ENCODE data around the gene USP34. TPM values are rescaled to one million over a fixed set of nuclear protein-coding genes. Genes with fewer than 3 reads are reported as not detected.

Gene USP34
- total and polyA plus RNA-seq, 2 of the 4 experiments (the other 2 are of a cell fraction), result 34.7 to 128 TPM

- Histone ChIP-seq H2AFZ (replicated peaks; ENCODE audit: low read length, poor library complexity) (peak overlapping the region; percentile 19), H2BK120ac (ENCODE audit: low read depth, low read length) (no peak overlapping the region), H4K20me1 (ENCODE audit: insufficient read depth, low read length) (peaks cover 8% of the 10 kb centered on the region; the same call in 1 of the 2 replicates), H3K36me3 (ENCODE audit: control insufficient read depth, insufficient read depth, low read length) (peaks cover 34% of the 10 kb centered on the region), H3K14ac (replicated peaks; ENCODE audit: low read depth, low read length) (peak overlapping the region; percentile 94), H3K4me3 (ENCODE audit: insufficient read depth, low read depth, low read length) (no peak overlapping the region), H3K4ac (ENCODE audit: low read depth, low read length) (peak overlapping the region; percentile 93), H4K5ac (ENCODE audit: low read depth, low read length) (no peak overlapping the region), H2BK15ac (ENCODE audit: low read depth, low read length) (no peak overlapping the region; the same call in 2 of the 3 replicates), H3K23ac (ENCODE audit: low read depth, low read length) (peak overlapping the region; percentile 76; the same call in 1 of the 2 replicates), H3K56ac (ENCODE audit: extremely low read depth, insufficient read depth, low read length) (peak overlapping the region; percentile 8), H3K9me1 (ENCODE audit: insufficient read depth, low read length) (peaks cover 33% of the 10 kb centered on the region), H3K27me3 (ENCODE audit: control insufficient read depth, insufficient read depth, low read length) (no peaks in the 10 kb centered on the region), H3K18ac (ENCODE audit: low read depth, low read length) (no peak overlapping the region), H3K4me1 (ENCODE audit: control insufficient read depth, insufficient read depth, low read length) (peaks cover 28% of the 10 kb centered on the region), H2AK5ac (ENCODE audit: low read depth, low read length) (peak overlapping the region; percentile 54), H2BK20ac (ENCODE audit: low read depth, low read length) (no peak overlapping the region), H3K4me2 (ENCODE audit: low read depth, low read length) (peak overlapping the region; percentile 96), H3K9ac (ENCODE audit: low read depth, low read length) (peak overlapping the region; percentile 30), H4K91ac (ENCODE audit: insufficient read depth, low read depth, low read length) (peak overlapping the region; percentile 35; the same call in 1 of the 2 replicates), H3K79me1 (ENCODE audit: low read depth in 1 of 2, low read length in 2 of 2) (peaks cover 37 to 61% of the 10 kb centered on the region in 2 experiments), H3K9me3 (ENCODE audit: control insufficient read depth, insufficient read depth, low read length) (no peaks in the 10 kb centered on the region), H2AK9ac (replicated peaks; ENCODE audit: low read depth, low read length, poor library complexity) (peak overlapping the region; percentile 86), H3K27ac (ENCODE audit: insufficient read depth, low read length) (peak overlapping the region; percentile 38), H4K8ac (ENCODE audit: low read depth in 2 of 2, low read length in 2 of 2) (peak overlapping the region; percentile 2 to 98; a peak in 3 of 4 replicates), H2BK5ac (ENCODE audit: low read depth, low read length, poor library complexity, severe bottlenecking) (peak overlapping the region; percentile 61)
- ChIA-PET CTCF (no interaction called here), POLR2A (ENCODE audit: unreplicated experiment) (no interaction called here)
- intact Hi-C loops (cut with micrococcal nuclease) (no loop called here), in situ Hi-C loops (cut with MboI; ENCODE audit: low sequenced_read_pairs) (no loop called here), dilution Hi-C loops (cut with HindIII; ENCODE audit: low sequenced_read_pairs, unreplicated experiment) (no loop called here)
- ATAC-seq (ENCODE audit: low read depth) (no peak), DNase-seq (peak; percentile 61)
- BruUV-seq (replicated peaks), result no TSS peak
- 91% methylated on average over 15 of the region's 22 CpGs; no CpG with 5 or more reads in 1 of the 2 experiments for WGBS, 2 experiments (ENCODE audit: extremely low coverage in 2 of 2, insufficient read length in 1 of 2)
- TF ChIP-seq RCOR1 (IDR thresholded peaks at IDR 0.05; ENCODE audit: insufficient replicate concordance, low read length), result no peak
- TF ChIP-seq CHD1 (IDR thresholded peaks at IDR 0.05; ENCODE audit: low read depth, low read length), result no peak
- no peak for TF ChIP-seq SMC3 (IDR thresholded peaks at IDR 0.05; ENCODE audit: low read depth, low read length)
- no peak for TF ChIP-seq POLR2A (IDR thresholded peaks at IDR 0.05; ENCODE audit: low read depth, low read length)
- TF ChIP-seq BHLHE40 (IDR thresholded peaks at IDR 0.05; ENCODE audit: low read depth, low read length), result no peak
- no peak for TF ChIP-seq FOS (IDR thresholded peaks at IDR 0.05; ENCODE audit: low read depth, low read length)
- no peak for TF ChIP-seq MAZ (IDR thresholded peaks at IDR 0.05; ENCODE audit: borderline replicate concordance, low read depth, low read length)
- TF ChIP-seq RAD21 (IDR thresholded peaks at IDR 0.05; ENCODE audit: low read length), result no peak
- no peak for TF ChIP-seq MAFK (IDR thresholded peaks at IDR 0.05; ENCODE audit: low read depth, low read length)
- TF ChIP-seq CEBPB (IDR thresholded peaks at IDR 0.05; ENCODE audit: low read depth, low read length), result no peak
- no peak for TF ChIP-seq NFE2L2 (IDR thresholded peaks at IDR 0.05; ENCODE audit: low read depth, low read length)
- no peak for TF ChIP-seq RFX5 (IDR thresholded peaks at IDR 0.05; ENCODE audit: low read depth, low read length)
- TF ChIP-seq MXI1 (IDR thresholded peaks at IDR 0.05; ENCODE audit: borderline replicate concordance, low read depth, low read length), result no peak
- TF ChIP-seq, protein P1, sequence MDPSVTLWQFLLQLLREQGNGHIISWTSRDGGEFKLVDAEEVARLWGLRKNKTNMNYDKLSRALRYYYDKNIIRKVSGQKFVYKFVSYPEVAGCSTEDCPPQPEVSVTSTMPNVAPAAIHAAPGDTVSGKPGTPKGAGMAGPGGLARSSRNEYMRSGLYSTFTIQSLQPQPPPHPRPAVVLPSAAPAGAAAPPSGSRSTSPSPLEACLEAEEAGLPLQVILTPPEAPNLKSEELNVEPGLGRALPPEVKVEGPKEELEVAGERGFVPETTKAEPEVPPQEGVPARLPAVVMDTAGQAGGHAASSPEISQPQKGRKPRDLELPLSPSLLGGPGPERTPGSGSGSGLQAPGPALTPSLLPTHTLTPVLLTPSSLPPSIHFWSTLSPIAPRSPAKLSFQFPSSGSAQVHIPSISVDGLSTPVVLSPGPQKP (IDR thresholded peaks at IDR 0.05; ENCODE audit: borderline replicate concordance, low read depth, low read length), result no peak
- TF ChIP-seq, protein P2, sequence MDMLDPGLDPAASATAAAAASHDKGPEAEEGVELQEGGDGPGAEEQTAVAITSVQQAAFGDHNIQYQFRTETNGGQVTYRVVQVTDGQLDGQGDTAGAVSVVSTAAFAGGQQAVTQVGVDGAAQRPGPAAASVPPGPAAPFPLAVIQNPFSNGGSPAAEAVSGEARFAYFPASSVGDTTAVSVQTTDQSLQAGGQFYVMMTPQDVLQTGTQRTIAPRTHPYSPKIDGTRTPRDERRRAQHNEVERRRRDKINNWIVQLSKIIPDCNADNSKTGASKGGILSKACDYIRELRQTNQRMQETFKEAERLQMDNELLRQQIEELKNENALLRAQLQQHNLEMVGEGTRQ (IDR thresholded peaks at IDR 0.05; ENCODE audit: low read depth, low read length), result no peak
These were observed 292.0 kb downstream of the USP34 start for GRCh38 chr2:61178603-61179545.

All from IMR-90 (cell line).